Measurements from ENCODE around the gene LAMP5. TPM values are rescaled to one million over a fixed set of nuclear protein-coding genes. Genes with fewer than 3 reads are reported as not detected.

LAMP5 gene
- total and polyA plus RNA-seq, 4 experiments from 2014 or later = not detected

GRCh38 chr20:9574776-9575175 lies 60.4 kb downstream of the LAMP5 start:
- H3K9me3 ChIP-seq (ENCODE audit: control insufficient read depth in 1 of 2, low read length in 2 of 2) = no peaks in the 10 kb centered on the region

GRCh38 chr20:9575836-9576235 lies 61.4 kb downstream of the LAMP5 start:
- no peaks in the 10 kb centered on the region for H3K4me1 Mint-ChIP-seq
- Histone ChIP-seq H3K4me1 (ENCODE audit: insufficient read depth, low read length) (no peaks in the 10 kb centered on the region), H3K4me3 (ENCODE audit: low read length in 2 of 2) (no peak overlapping the region), H3K9me3 (ENCODE audit: control insufficient read depth in 1 of 2, low read length in 2 of 2) (no peaks in the 10 kb centered on the region), H3K27ac (ENCODE audit: low read depth, low read length) (no peak overlapping the region), H3K36me3 (ENCODE audit: insufficient read depth, low read length) (no peaks in the 10 kb centered on the region), H3K27me3 (ENCODE audit: insufficient read depth, low read length) (no peaks in the 10 kb centered on the region)
- H3K27ac Mint-ChIP-seq = no peak overlapping the region
- POLR2A ChIA-PET (ENCODE audit: partially characterized antibody) = no interaction called here
- H3K4me3 Mint-ChIP-seq = no peak overlapping the region
- DNase-seq = no peak
- H3K27me3 Mint-ChIP-seq = peaks cover 0 to 1% of the 10 kb centered on the region in 2 donors
- intact Hi-C loops (cut with micrococcal nuclease) = no loop called here
- H3K36me3 Mint-ChIP-seq = no peaks in the 10 kb centered on the region
- CTCF ChIA-PET (ENCODE audit: partially characterized antibody) = no interaction called here
- peaks cover 0 to 2% (median 0%) of the 10 kb centered on the region in 8 donors for H3K9me3 Mint-ChIP-seq

More at GRCh38 chr20:9574776-9575175, 60.4 kb downstream of the LAMP5 start:
- no peaks in the 10 kb centered on the region for H3K4me1 ChIP-seq (ENCODE audit: insufficient read depth, low read length)
- ChIA-PET POLR2A (ENCODE audit: partially characterized antibody) (no interaction called here), CTCF (ENCODE audit: partially characterized antibody) (no interaction called here)
- H3K4me3 ChIP-seq (ENCODE audit: low read length in 2 of 2) = no peak overlapping the region
- intact Hi-C loops (cut with micrococcal nuclease) = no loop called here
- no peaks in the 10 kb centered on the region for H3K36me3 ChIP-seq (ENCODE audit: insufficient read depth, low read length)
- Mint-ChIP-seq H3K27ac (no peak overlapping the region), H3K36me3 (no peaks in the 10 kb centered on the region), H3K4me3 (no peak overlapping the region), H3K9me3 (peaks cover 0 to 2% (median 0%) of the 10 kb centered on the region in 8 donors), H3K4me1 (no peaks in the 10 kb centered on the region), H3K27me3 (peaks cover 0 to 1% of the 10 kb centered on the region in 2 donors)
- H3K27me3 ChIP-seq (ENCODE audit: insufficient read depth, low read length) = no peaks in the 10 kb centered on the region
- no peak for DNase-seq
- no peak overlapping the region for H3K27ac ChIP-seq (ENCODE audit: low read depth, low read length)

- no peak overlapping the region for H3K27ac ChIP-seq (ENCODE audit: low read depth, low read length)
- H3K27me3 ChIP-seq (ENCODE audit: insufficient read depth, low read length) = no peaks in the 10 kb centered on the region
- intact Hi-C loops (cut with micrococcal nuclease) = no loop called here
- no peaks in the 10 kb centered on the region for H3K9me3 ChIP-seq (ENCODE audit: control insufficient read depth in 1 of 2, low read length in 2 of 2)
- no peak for DNase-seq
- H3K4me1 ChIP-seq (ENCODE audit: insufficient read depth, low read length) = no peaks in the 10 kb centered on the region
- Mint-ChIP-seq H3K27me3 (peaks cover 0 to 1% of the 10 kb centered on the region in 2 donors), H3K4me3 (no peak overlapping the region), H3K9me3 (peaks cover 0 to 2% (median under 1%) of the 10 kb centered on the region in 8 donors), H3K27ac (no peak overlapping the region), H3K36me3 (no peaks in the 10 kb centered on the region), H3K4me1 (no peaks in the 10 kb centered on the region)
- CTCF ChIA-PET (ENCODE audit: partially characterized antibody) = no interaction called here
- H3K36me3 ChIP-seq (ENCODE audit: insufficient read depth, low read length) = no peaks in the 10 kb centered on the region
- POLR2A ChIA-PET (ENCODE audit: partially characterized antibody) = no interaction called here
- no peak overlapping the region for H3K4me3 ChIP-seq (ENCODE audit: low read length in 2 of 2)
Observed at GRCh38 chr20:9576695-9577094, 62.3 kb downstream of the LAMP5 start.

GRCh38 chr20:9577397-9577796 lies 63.0 kb downstream of the LAMP5 start:
- CTCF ChIA-PET (ENCODE audit: partially characterized antibody) = no interaction called here
- Mint-ChIP-seq H3K4me3 (no peak overlapping the region), H3K36me3 (no peaks in the 10 kb centered on the region), H3K9me3 (peaks cover 0 to 2% (median 0%) of the 10 kb centered on the region in 8 donors), H3K27ac (no peak overlapping the region), H3K27me3 (peaks cover 0 to 1% of the 10 kb centered on the region in 2 donors), H3K4me1 (no peaks in the 10 kb centered on the region)
- no peaks in the 10 kb centered on the region for H3K27me3 ChIP-seq (ENCODE audit: insufficient read depth, low read length)
- H3K27ac ChIP-seq (ENCODE audit: low read depth, low read length) = no peak overlapping the region
- POLR2A ChIA-PET (ENCODE audit: partially characterized antibody) = no interaction called here
- H3K36me3 ChIP-seq (ENCODE audit: insufficient read depth, low read length) = no peaks in the 10 kb centered on the region
- intact Hi-C loops (cut with micrococcal nuclease) = no loop called here
- H3K4me1 ChIP-seq (ENCODE audit: insufficient read depth, low read length) = no peaks in the 10 kb centered on the region
- H3K9me3 ChIP-seq (ENCODE audit: control insufficient read depth in 1 of 2, low read length in 2 of 2) = no peaks in the 10 kb centered on the region
- DNase-seq = no peak
- no peak overlapping the region for H3K4me3 ChIP-seq (ENCODE audit: low read length in 2 of 2)

GRCh38 chr20:9578594-9578993 lies 64.2 kb downstream of the LAMP5 start:
- Histone ChIP-seq H3K36me3 (ENCODE audit: insufficient read depth, low read length) (no peaks in the 10 kb centered on the region), H3K27ac (ENCODE audit: low read depth, low read length) (no peak overlapping the region), H3K4me1 (ENCODE audit: insufficient read depth, low read length) (no peaks in the 10 kb centered on the region), H3K4me3 (ENCODE audit: low read length in 2 of 2) (no peak overlapping the region), H3K9me3 (ENCODE audit: control insufficient read depth in 1 of 2, low read length in 2 of 2) (no peaks in the 10 kb centered on the region), H3K27me3 (ENCODE audit: insufficient read depth, low read length) (no peaks in the 10 kb centered on the region)
- Mint-ChIP-seq H3K9me3 (peaks cover 0 to 2% (median 0%) of the 10 kb centered on the region in 8 donors), H3K27ac (no peak overlapping the region), H3K4me3 (no peak overlapping the region), H3K36me3 (no peaks in the 10 kb centered on the region), H3K27me3 (no peaks in the 10 kb centered on the region), H3K4me1 (no peaks in the 10 kb centered on the region)
- DNase-seq = no peak
- intact Hi-C loops (cut with micrococcal nuclease) = no loop called here
- ChIA-PET CTCF (ENCODE audit: partially characterized antibody) (no interaction called here), POLR2A (ENCODE audit: partially characterized antibody) (no interaction called here)
